LNCAP (cell line): Measurements from ENCODE around the gene ABL2.

ENCODE experiments used
- TF ChIP-seq, protein P1 (sequence below): fragments of 450-650 bp; IDR thresholded peaks from 2 replicates; pipeline ENCODE4 v1.5.1; 2017; ENCODE audit warnings: mild to moderate bottlenecking

The ABL2 gene

GRCh38 chr1:179229214-179230140 is at the start of gene ABL2:
Gene ABL2, minus strand, starts transcription at chr1:179229677. Its CDS starts 280 bp downstream, at chr1:179229397.
- TF ChIP-seq, protein P1, sequence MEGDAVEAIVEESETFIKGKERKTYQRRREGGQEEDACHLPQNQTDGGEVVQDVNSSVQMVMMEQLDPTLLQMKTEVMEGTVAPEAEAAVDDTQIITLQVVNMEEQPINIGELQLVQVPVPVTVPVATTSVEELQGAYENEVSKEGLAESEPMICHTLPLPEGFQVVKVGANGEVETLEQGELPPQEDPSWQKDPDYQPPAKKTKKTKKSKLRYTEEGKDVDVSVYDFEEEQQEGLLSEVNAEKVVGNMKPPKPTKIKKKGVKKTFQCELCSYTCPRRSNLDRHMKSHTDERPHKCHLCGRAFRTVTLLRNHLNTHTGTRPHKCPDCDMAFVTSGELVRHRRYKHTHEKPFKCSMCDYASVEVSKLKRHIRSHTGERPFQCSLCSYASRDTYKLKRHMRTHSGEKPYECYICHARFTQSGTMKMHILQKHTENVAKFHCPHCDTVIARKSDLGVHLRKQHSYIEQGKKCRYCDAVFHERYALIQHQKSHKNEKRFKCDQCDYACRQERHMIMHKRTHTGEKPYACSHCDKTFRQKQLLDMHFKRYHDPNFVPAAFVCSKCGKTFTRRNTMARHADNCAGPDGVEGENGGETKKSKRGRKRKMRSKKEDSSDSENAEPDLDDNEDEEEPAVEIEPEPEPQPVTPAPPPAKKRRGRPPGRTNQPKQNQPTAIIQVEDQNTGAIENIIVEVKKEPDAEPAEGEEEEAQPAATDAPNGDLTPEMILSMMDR: no peak

DNA sequence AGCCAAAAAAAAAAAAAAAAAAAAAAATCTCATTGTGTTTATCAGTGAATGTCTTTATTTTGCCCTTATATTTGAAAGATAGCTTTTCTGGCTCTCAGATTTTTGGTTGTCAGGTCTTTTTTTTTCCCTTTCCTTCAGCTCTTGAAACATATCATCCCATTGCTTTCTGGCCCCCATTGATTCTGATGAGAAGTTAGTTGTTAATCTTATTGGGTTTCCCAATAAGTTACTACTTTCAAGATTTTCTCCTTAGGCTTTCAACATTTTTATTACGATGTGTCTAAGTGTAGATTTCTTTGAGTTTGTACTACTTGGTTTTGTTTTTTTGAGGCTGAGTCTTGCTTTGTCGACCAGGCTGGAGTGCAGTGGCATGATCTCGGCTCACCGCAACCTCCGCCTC is 49.4 kb upstream of the ABL2 start:
- TF ChIP-seq, protein P1: no peak

DNA sequence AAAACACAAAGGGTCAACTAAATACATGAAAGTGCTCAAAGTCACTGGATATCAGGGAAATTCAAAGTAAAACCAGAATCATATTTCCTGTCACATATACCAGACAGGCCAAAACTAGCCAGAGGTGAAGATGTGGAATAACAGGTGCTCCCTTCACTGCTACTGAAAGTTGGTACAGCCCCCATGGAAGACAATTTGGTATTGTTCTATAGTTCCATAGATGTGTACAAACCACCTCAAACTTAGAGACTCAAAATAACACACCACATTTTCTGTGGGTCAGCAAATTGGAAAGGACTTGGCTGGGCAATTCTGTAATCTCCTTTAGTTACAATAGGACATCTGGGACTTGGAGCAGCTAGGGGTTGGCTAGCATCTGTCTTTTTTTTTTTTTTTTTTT is 39.6 kb upstream of the ABL2 start:
- TF ChIP-seq, protein P1: no peak

GRCh38 chr1:179264507-179264906 is 35.0 kb upstream of the ABL2 start:
- TF ChIP-seq, protein P1: no peak

DNA sequence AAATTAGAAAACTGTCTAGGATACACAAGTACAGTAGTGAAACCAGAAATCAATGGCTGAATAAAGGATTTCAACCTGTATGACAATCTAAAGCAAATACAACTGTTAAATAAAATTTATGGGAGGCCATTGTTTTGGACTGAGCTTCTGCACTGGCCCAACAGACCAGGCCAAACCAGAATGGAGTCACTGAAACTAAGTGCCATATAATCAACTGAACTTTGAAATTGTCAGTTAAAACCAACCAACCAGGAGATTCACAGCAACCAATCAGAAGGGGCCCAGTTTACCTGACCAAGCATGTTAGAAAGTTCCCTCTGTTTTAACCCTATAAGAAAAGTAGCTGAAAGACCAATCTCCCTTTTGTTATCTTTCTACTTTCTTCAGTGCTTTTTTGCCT is 33.6 kb upstream of the ABL2 start:
- TF ChIP-seq, protein P1: no peak

DNA sequence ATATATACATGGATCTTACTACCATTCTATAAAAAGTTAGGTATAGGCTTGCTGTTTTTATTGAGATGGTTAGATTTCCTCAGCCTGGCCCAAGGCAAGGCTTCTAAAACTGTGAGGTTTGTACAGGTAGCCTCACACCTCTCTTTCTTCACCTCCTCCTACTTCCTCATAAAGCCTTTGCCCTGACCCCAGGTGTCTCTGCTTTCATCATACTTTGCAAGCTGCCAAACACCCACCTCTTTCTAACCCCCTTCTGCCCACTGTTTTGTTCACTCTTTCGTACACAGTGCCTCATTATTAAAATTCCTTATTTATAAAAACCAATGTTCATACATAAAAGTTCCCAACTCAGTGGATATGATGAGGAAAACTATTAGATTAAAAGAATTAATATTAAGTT is 32.7 kb upstream of the ABL2 start:
- TF ChIP-seq, protein P1: no peak

GRCh38 chr1:179253286-179253972 is 24.0 kb upstream of the ABL2 start:
- TF ChIP-seq, protein P1: no peak
